ENCODE results near the gene HSD11B1L. TPM values are rescaled to one million over a fixed set of nuclear protein-coding genes. Genes with fewer than 3 reads are reported as not detected.
"Not testable (repeated sequence)": the region's sequence is repeated elsewhere in the genome, so short reads cannot be mapped to it uniquely, and the experiment has no call there.

Gene HSD11B1L
- total RNA-seq, 1 donor from 2014 or later, result 39.9 TPM

GRCh38 chr19:5686647-5687359 is 6.0 kb downstream of the HSD11B1L start:
- DNase-seq (ENCODE audit: low read depth), result peak; percentile 93

- no peak for DNase-seq (ENCODE audit: low read depth)
Measured at GRCh38 chr19:5687360-5688198, 6.8 kb downstream of the HSD11B1L start.

- DNase-seq (ENCODE audit: low read depth), result not testable (repeated sequence)
Measured at GRCh38 chr19:5688262-5688881, 7.5 kb downstream of the HSD11B1L start.

GRCh38 chr19:5690125-5690954 is 9.5 kb downstream of the HSD11B1L start, which contains the start of gene RPL36:
RPL36 (plus strand) TSS chr19:5690295; CDS start chr19:5690508, 213 bp downstream.
- peak; percentile 97 for DNase-seq (ENCODE audit: low read depth)

GRCh38 chr19:5690955-5691821 is 10.4 kb downstream of the HSD11B1L start:
- peak; percentile 55 for DNase-seq (ENCODE audit: low read depth)

GRCh38 chr19:5691822-5692722 is 11.2 kb downstream of the HSD11B1L start:
- DNase-seq (ENCODE audit: low read depth), result no peak

- DNase-seq (ENCODE audit: low read depth), result peak; percentile 37
Measured at GRCh38 chr19:5692723-5693194, 11.9 kb downstream of the HSD11B1L start.

GRCh38 chr19:5693195-5694166 is 12.7 kb downstream of the HSD11B1L start:
- DNase-seq (ENCODE audit: low read depth), result peak; percentile 85

GRCh38 chr19:5694167-5694955 is 13.5 kb downstream of the HSD11B1L start:
- DNase-seq (ENCODE audit: low read depth), result no peak

GRCh38 chr19:5694956-5695648 is 14.3 kb downstream of the HSD11B1L start:
- DNase-seq (ENCODE audit: low read depth), result no peak

- peak; percentile 45 for DNase-seq (ENCODE audit: low read depth)
Measured at GRCh38 chr19:5695649-5696195, 14.9 kb downstream of the HSD11B1L start.

- DNase-seq (ENCODE audit: low read depth), result no peak
Measured at GRCh38 chr19:5696196-5697021, 15.6 kb downstream of the HSD11B1L start.

- DNase-seq (ENCODE audit: low read depth), result no peak
Measured at GRCh38 chr19:5697022-5697889, 16.4 kb downstream of the HSD11B1L start.

Measured in myocyte (in vitro differentiated cells).